T1000 (cell line): ENCODE measurements around the gene PFN2.

Source experiments
- DNase-seq: peaks from one replicate; lab custom pipeline; 2025; ENCODE audit warnings: mixed read lengths; lab: John Stamatoyannopoulos, UW

Gene PFN2

DNA sequence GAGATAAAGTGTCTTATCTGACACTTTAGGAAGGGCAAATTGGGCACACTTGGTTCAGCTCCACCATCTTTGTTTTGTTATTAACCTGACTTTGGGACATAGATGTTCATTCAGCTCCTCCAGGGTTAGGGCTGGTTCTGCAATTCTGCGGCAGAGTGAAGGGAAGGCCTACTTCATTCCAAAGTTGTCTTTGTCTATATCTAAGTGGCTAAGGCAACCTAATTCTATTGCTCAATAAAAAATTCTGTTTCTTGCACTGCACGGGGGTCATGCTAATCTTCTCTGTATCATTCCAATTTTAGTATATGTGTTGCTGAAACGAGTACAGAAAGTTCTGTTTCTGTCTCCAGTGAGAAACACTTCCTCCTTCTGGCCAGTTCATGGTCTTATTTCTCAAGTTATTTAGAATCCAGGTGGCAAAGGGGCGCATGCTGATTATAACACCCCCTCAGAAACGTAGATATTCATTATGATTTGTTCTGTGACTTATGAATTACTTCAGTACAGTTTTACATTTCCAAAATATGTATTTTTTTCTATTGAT is 53.5 kb downstream of the PFN2 start:
- no peak for DNase-seq
